SIG-M5 (cell line): ENCODE data around the gene RPA1.
"Not testable (repeated sequence)": the region's sequence is repeated elsewhere in the genome, so short reads cannot be mapped to it uniquely, and the experiment has no call there.

ENCODE experiments used
- DNase-seq: peaks from one replicate; lab custom pipeline; 2025; lab: John Stamatoyannopoulos, UW

RPA1 gene

GRCh38 chr17:1878419-1879121 is 48.8 kb downstream of the RPA1 start:
- DNase-seq, result no peak

GRCh38 chr17:1880851-1881630 is 51.2 kb downstream of the RPA1 start:
- no peak for DNase-seq

- no peak for DNase-seq
These were observed 53.0 kb downstream of the RPA1 start for GRCh38 chr17:1882836-1883235.

GRCh38 chr17:1883536-1883935 is 53.7 kb downstream of the RPA1 start:
- DNase-seq, result no peak

GRCh38 chr17:1888741-1889140 is 58.9 kb downstream of the RPA1 start:
- no peak for DNase-seq

GRCh38 chr17:1890758-1891450 is 61.1 kb downstream of the RPA1 start:
- DNase-seq, result no peak

- DNase-seq, result no peak
These were observed 65.0 kb downstream of the RPA1 start for GRCh38 chr17:1894753-1895339.

- not testable (repeated sequence) for DNase-seq
These were observed 65.7 kb downstream of the RPA1 start for GRCh38 chr17:1895479-1895878.

- no peak for DNase-seq
These were observed 66.7 kb downstream of the RPA1 start for GRCh38 chr17:1896243-1897104.

- no peak for DNase-seq
These were observed 67.4 kb downstream of the RPA1 start for GRCh38 chr17:1897105-1897656.

GRCh38 chr17:1898332-1898731 is 68.5 kb downstream of the RPA1 start:
- no peak for DNase-seq

GRCh38 chr17:1898872-1899271 is 69.1 kb downstream of the RPA1 start:
- DNase-seq, result no peak

- DNase-seq, result no peak
These were observed 69.7 kb downstream of the RPA1 start for GRCh38 chr17:1899403-1900000.

GRCh38 chr17:1904273-1905182 is 74.7 kb downstream of the RPA1 start:
- no peak for DNase-seq

- no peak for DNase-seq
These were observed 75.5 kb downstream of the RPA1 start for GRCh38 chr17:1905190-1905913.

GRCh38 chr17:1906662-1907101 is 76.9 kb downstream of the RPA1 start:
- DNase-seq, result no peak

GRCh38 chr17:1907216-1907631 is 77.4 kb downstream of the RPA1 start:
- DNase-seq, result no peak

GRCh38 chr17:1907909-1908698 is 78.3 kb downstream of the RPA1 start:
- DNase-seq, result no peak
